HG03159 (cell line): Measurements from ENCODE around the gene HOXA2.

Experiments used
- ATAC-seq: cut with Tn5 transposase; IDR thresholded peaks from one replicate; pipeline ENCODE4 v1.9.1; 2021; ENCODE audit warnings: mild to moderate bottlenecking, moderate library complexity; ENCODE audit not compliant: unreplicated experiment

HOXA2 gene

GRCh38 chr7:27102581-27103442 lies at the start of gene HOXA2:
TSS of gene HOXA2 (minus strand) at chr7:27102683. CDS start at chr7:27102500, 183 bp downstream.
- ATAC-seq, result no peak

DNA sequence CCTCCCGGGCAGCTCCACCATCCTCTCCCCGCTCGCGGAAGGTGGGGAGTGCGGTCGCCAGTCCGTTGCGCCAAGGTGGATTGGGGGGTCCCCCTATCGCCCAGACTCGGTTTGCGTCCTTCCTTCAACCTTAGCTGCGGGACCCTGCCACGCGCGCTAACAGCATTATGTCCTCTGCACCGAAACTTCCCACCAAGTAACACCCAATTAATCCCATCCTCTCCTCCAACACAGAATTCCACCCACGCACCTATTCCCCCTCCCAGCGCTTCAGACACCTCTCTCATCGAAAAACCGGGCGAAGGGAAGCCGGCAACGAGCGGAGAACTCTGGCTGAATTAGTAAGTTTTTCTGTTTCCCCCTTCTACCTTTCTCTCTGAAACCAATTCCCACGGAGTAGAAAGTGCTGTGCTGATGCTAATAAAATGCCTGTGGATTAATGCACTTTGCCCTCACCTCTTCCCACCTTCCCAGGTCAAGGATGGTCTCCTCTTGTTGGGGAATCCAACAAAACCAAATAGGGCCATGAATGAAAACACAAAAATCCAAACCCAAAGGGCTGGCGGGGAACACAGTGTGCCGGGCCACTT lies 49.0 kb upstream of the HOXA2 start:
- no peak for ATAC-seq

DNA sequence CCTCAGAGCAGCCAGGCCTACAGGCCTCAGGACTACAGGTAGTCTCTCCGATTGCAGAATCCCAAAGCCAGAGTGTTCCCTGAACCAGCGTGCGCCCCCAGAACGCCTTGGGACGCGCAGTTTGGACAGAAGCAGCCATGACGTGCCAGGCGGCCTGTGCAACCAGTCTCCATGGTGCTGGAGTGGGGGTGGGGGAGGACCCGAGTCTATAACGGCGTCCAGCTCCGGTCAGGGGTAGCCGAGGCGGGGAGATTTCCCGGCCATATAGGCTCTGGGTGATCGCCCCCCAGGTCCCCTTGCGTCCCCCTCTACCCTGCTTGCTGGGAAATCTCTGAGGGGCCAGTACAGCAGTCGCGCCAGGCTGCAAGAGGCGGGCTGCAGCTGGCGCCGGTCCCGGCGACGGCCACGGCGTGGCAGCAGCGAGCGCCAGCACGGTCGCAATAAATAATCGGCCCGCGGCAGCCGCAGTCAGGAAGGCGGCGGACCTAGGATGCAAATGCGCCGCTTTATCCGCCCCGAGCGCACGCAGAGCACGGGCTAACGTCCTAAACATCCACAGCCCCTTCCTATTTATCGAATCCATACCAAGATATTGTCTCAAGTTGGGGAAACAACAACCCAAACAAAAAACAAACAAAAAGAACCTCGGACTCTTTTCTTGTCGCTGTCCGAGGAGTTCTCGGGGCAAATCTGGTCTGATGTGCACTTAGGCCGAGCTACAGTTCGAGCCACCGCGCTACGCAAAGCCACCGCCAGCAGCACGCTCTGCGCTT lies 48.3 kb upstream of the HOXA2 start:
- ATAC-seq, result peak; percentile 78

DNA sequence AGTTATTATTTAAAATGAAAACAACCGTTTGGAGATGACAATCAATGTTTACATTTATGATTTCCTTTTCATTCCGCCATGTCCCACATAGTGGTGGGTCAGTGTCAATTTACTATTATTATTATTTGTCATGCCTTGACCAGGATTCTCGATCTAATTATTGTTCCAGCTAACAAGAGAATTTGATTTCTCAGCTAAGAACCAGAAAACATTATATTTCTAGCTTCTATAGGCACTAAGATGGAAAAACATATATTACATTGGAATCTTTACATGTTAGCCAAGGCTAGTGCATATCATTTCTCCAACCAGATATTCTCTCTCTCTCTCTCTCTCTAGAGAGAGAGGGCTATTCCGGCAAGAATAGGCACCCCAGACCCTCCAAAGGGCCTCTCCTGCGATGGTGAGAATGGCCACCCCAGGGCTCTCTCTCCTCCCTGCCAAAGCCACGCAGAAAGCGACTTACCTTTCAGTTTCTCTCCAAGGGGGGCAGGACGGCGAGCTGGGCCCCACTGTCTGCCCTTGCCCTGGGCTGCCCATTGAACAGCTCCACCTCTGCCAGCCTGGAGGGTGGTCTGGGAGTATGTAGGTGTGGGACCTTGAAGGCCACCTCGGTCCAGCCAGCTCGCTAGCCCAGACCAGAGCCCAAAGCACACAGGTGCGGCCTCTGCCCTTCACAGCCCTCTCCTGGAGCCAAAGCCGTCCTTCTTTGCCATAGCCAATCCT lies 47.5 kb upstream of the HOXA2 start:
- ATAC-seq, result no peak

GRCh38 chr7:27148756-27149641 lies 46.5 kb upstream of the HOXA2 start:
- ATAC-seq, result no peak

DNA sequence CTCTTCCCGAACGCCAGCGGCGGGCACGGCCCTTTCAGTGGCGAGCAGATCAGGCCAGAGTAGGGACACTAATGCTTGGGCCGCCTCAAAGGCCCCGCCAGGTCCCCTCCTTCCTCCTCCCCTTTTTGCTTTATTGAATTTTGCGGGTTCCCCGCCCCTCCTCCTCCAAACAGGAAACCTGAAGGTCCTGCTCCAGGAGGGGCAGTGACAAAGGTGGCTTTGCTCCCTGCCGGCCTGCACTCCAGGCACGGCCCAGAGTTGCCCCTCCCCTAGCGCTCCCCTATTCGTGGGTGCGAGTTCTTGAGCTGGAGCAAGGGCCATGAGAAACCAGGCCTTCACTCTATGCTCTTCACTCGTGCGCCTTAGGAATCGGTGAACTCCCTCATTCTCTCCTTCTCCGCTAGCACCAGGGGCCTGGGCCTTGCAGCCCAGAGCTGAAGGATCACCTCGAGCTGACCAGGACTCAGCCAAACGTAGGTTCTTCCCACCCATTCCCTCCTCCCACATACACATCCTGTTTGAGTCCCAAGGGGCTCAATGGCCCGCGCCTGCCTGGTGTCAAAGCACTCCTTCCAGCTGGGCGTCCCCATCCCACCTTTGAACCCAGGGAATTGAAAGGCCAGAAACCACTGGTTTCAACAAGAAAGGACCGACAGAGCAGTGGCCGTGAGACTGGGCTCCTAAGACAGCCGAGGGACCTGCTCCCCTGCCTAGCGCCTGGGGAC lies 45.7 kb upstream of the HOXA2 start:
- no peak for ATAC-seq

DNA sequence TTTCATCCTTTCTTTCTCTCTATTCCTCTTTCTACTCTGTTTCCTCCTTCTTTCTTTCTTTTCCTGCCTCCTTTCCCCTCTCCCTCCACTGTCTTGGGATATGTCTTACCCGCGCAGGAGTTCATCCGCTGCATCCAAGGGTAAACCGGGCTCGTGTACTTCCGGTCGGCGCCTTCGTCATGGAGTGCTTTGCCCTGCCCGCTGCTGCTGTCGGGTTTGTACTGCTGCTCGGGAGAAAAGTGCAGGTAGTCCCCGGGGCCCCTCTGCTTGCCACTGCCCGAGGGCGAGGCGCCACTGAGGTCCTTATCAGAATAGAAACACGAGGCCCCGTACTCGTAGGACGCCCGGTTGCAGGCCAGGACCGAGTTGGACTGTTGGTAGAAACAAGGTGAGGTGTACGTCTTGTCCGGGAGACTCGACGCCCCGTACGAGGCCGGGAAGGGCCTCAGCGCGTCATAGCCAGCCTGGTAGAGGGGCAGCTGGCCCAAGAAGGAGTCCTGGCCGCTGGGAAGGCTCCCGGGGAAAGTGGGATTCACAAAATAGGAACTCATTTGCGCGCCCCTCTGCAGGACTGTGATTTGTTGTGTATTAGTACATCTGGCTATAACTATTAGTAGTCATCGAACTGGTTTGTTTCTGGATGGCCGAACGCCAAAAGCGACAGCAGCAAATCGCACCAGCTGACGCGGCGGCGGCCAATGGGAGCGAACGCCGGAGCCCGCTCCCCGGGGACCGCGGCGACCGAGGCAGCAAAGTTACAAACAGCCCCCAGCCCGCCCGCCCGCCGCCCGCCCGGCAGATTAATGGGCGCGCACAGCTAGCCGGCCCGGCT lies 44.9 kb upstream of the HOXA2 start, which contains the start of gene HOXA6:
HOXA6 (minus strand) TSS at position 576 of the 832 bp plus-strand sequence; CDS start at position 551, 25 bp downstream.
- ATAC-seq, result no peak

DNA sequence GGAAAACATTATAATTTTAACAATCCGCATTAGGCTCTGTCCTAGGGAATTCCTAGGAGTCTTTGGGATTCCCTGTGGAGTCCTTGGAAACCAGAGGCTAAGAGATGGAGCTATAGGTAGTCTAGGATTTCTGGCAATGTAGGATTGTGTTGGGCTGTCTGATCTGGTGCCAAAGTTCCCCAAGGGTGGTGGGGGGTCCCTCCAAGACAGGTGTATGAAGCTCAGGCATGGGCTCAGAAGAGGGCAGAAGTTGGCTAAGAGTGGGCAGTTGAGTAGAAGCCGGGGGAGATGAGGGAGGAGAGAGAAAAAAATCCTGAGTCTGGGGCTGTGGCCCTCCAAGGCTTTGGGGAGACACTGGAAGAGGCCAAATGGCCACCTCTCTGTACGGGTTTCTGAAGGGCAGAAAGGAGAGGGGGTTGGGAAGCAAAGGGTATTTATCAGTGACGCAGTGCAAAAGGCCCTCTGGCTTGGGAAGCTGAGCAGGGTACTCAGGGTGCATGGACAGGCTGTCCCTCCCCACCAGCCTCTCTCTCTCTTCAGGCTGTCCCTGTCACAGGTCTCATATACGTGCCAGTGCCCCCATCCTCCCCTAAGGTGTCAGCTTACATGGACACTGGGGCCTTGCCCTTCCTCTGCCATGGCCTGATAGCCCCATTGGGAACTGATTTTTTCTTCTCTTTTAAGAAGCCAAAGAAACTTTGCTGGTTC lies 44.2 kb upstream of the HOXA2 start:
- no peak for ATAC-seq

DNA sequence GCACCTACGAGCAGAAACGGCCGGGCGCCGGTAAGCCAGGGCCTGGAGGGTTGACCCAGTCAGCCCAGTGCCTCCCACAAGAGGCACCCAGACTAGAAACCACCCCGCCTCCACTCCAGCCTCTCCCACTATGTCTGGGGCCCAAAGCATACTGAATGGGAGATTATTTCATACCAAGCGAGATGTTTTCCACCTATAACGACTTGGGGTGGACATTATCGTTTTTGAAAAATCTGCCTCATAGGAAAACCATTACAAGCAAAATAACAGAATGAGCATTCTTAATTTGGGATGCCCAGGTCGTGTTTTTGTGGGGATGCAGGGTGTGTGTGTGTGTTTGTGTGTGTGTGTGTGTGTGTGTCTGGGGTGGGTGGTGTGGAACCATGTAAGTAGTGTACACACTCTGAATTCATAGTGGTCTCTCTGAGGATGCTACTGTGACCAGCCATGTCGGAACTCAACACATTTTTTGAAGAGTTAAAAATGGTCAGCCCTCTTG lies 43.5 kb upstream of the HOXA2 start:
- no peak for ATAC-seq

GRCh38 chr7:27145165-27145913 lies 42.9 kb upstream of the HOXA2 start:
- ATAC-seq, result no peak

DNA sequence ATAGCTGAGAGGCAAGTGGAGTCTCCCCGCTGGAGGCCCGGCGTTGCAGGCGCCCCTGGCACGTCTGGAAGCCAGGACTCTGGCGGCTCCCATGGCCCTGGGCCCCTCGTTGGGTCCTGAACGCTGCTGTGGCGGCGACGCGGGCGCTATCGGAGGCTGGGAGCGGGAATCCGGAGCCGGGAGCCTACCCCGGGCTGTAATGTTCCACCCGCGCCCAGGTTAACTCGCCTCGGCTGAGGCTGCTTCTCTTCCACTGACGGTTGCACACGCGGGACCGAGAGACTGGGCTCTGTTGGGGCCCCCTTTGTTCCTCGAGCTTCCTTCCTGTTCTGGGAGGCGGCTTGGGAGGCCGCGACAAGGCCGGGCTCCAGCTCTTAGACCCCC lies 42.3 kb upstream of the HOXA2 start:
- ATAC-seq, result no peak

DNA sequence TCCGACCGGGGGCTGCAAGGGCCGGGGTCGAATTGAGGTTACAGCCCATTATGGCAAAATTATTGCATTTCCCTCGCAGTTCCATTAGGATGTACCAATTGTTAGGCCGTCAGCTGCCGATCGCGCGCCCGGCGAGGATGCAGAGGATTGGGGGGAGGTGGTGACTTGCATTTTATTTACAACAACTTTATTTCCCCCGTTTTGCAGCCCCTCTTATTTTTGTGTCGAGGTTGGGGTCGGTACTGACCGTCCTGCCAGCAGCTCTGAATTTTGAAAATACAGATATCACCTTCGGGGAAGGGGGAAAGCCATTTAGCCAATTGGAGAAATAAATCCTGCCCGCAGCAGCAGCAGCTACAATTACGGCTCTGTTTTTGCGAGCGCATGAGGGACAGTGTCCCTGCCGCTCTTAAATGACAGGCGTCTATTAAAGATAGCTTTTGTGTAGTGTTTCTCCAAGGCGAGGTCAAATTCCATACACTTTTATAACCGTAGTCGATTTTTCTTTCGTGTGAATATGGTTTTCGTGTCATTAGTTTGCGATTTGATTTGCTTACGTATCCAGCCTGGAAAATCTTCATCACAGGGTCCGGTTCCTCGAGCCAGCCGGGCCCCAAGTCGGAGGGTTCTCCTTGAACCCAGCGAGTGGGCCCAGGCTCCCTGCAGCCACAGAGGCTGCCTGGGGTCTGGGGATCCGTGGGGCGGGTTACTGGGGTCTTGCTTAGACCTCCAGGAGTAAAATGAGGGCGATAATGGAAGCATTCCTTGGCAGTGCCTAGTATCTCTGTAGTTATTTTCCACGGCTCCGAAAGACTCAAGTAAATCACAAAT lies 41.7 kb upstream of the HOXA2 start:
- ATAC-seq, result no peak

DNA sequence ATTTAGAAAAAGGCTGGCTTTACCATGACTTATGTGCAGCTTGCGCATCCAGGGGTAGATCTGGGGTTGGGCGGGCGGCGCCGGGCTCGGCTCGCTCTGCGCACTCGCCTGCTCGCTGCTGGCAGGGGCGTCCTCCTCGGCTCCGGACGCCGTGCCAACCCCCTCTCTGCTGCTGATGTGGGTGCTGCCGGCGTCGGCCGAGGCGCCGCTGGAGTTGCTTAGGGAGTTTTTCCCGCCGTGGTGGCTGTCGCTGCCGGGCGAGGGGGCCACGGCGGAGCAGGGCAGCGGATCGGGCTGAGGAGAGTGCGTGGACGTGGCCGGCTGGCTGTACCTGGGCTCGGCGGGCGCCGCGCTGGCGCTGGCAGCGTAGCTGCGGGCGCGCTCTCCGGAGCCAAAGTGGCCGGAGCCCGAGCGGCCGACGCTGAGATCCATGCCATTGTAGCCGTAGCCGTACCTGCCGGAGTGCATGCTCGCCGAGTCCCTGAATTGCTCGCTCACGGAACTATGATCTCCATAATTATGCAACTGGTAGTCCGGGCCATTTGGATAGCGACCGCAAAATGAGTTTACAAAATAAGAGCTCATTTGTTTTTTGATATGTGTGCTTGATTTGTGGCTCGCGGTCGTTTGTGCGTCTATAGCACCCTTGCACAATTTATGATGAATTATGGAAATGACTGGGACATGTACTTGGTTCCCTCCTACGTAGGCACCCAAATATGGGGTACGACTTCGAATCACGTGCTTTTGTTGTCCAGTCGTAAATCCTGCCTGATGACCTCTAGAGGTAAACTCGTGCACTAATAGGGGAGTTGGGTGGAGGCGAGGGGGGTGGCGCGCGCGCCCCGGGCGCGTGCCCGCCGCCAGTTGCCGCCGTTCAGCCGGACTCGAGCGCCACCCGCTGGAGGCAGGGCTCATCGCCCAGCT lies 40.8 kb upstream of the HOXA2 start, which contains the start of gene HOXA5:
HOXA5 (minus strand) TSS at position 659 of the 927 bp plus-strand sequence; CDS start at position 585, 74 bp downstream.
- no peak for ATAC-seq

DNA sequence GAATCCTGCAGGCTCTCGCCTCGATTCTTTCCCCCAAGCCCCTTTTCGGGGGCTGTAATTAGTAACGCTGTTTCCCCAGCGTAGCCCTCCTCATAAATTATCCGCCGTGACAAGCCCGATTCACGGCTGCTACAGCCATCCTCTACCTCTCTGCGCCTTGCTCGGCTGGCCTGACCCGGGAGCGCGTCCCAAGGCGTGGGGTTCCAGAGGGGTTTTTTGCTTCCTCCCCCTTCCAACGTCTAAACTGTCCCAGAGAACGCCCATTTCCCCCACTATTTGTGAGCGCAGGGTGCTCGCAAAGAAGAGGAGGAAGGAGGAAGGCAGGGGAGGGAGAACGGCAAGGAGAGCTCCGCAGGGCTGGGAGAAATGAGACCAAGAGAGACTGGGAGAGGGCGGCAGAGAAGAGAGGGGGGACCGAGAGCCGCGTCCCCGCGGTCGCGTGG lies 40.1 kb upstream of the HOXA2 start:
- ATAC-seq, result no peak
